ENCODE results near the gene CNOT11. TPM values are rescaled to one million over a fixed set of nuclear protein-coding genes. Genes with fewer than 3 reads are reported as not detected.

The CNOT11 gene
- total RNA-seq, 1 donor from 2014 or later: 74.7 TPM

- DNase-seq (ENCODE audit: low spot score): no peak
- Mint-ChIP-seq H3K4me3 (no peak overlapping the region), H3K4me1 (ENCODE audit: low read depth) (peaks cover 59% of the 10 kb centered on the region), H3K9me3 (no peaks in the 10 kb centered on the region), H3K27me3 (ENCODE audit: insufficient read depth) (no peaks in the 10 kb centered on the region), H3K36me3 (ENCODE audit: low read depth) (peaks cover 56% of the 10 kb centered on the region), H3K27ac (peak overlapping the region; percentile 3)
- intact Hi-C loops (cut with micrococcal nuclease): no loop called here
These were observed 18.1 kb downstream of the CNOT11 start for GRCh38 chr2:101270700-101271259.

GRCh38 chr2:101272045-101272784, 19.5 kb downstream of the CNOT11 start:
- Mint-ChIP-seq H3K4me3 (peak overlapping the region; percentile 59), H3K27me3 (ENCODE audit: insufficient read depth) (no peaks in the 10 kb centered on the region), H3K9me3 (no peaks in the 10 kb centered on the region), H3K27ac (peak overlapping the region; percentile 81), H3K4me1 (ENCODE audit: low read depth) (peaks cover 48% of the 10 kb centered on the region), H3K36me3 (ENCODE audit: low read depth) (peaks cover 53% of the 10 kb centered on the region)
- no peak for DNase-seq (ENCODE audit: low spot score)
- intact Hi-C loops (cut with micrococcal nuclease): loop anchor here (1.0 kb wide), 5 partner anchors 20 to 986 kb away; partner anchors contain the start of gene CNOT11

DNA sequence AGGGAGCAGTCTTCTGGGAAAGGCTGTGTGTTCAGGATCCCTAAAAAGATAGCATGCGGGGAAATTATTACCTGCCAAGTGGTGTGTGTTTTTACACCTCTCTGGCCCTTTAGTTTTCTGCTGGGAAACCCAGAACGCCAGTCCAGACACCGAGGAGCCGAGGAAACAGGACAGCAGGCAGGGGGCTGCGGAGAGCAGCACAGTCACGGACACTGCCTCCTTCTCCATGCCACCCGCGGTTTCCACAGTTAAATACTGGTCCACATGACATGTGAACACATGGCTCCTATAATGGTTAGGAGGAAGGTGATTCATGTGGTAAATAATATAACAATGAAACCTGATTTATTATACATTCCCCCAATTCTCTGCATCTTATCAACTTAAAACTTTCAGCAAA, 20.4 kb downstream of the CNOT11 start:
- H3K27ac Mint-ChIP-seq: peak overlapping the region; percentile 81
- peak overlapping the region; percentile 59 for H3K4me3 Mint-ChIP-seq
- intact Hi-C loops (cut with micrococcal nuclease): no loop called here
- no peaks in the 10 kb centered on the region for H3K9me3 Mint-ChIP-seq
- H3K27me3 Mint-ChIP-seq (ENCODE audit: insufficient read depth): no peaks in the 10 kb centered on the region
- H3K36me3 Mint-ChIP-seq (ENCODE audit: low read depth): peaks cover 52% of the 10 kb centered on the region
- peaks cover 39% of the 10 kb centered on the region for H3K4me1 Mint-ChIP-seq (ENCODE audit: low read depth)
- DNase-seq (ENCODE audit: low spot score): no peak

- no peak overlapping the region for H3K4me3 Mint-ChIP-seq
- intact Hi-C loops (cut with micrococcal nuclease): no loop called here
- H3K27me3 Mint-ChIP-seq (ENCODE audit: insufficient read depth): no peaks in the 10 kb centered on the region
- H3K36me3 Mint-ChIP-seq (ENCODE audit: low read depth): peaks cover 52% of the 10 kb centered on the region
- peaks cover 36% of the 10 kb centered on the region for H3K4me1 Mint-ChIP-seq (ENCODE audit: low read depth)
- no peak overlapping the region for H3K27ac Mint-ChIP-seq
- no peak for DNase-seq (ENCODE audit: low spot score)
- no peaks in the 10 kb centered on the region for H3K9me3 Mint-ChIP-seq
These were observed 21.5 kb downstream of the CNOT11 start for GRCh38 chr2:101274142-101274541.

DNA sequence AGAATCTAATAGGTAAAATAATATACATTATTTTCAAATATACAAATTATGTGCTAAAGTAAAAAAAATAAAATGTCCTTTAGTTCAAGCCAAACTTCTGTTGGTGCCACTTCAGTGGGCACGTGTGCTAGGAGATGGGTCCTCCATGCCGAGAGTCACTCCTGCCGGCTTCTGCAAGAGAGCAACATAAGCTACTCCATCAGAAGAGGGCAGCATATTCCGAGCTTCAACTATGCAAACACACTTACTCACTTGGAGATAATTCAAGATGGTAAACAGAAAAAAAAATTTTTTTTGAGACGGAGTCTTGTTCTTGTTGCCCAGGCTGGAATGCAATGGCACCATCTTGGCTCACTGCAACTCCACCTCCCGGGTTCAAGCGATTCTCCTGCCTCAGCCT, 24.4 kb downstream of the CNOT11 start:
- no peaks in the 10 kb centered on the region for H3K9me3 Mint-ChIP-seq
- peaks cover 28% of the 10 kb centered on the region for H3K4me1 Mint-ChIP-seq (ENCODE audit: low read depth)
- H3K4me3 Mint-ChIP-seq: no peak overlapping the region
- intact Hi-C loops (cut with micrococcal nuclease): no loop called here
- H3K36me3 Mint-ChIP-seq (ENCODE audit: low read depth): peaks cover 58% of the 10 kb centered on the region
- DNase-seq (ENCODE audit: low spot score): no peak
- no peaks in the 10 kb centered on the region for H3K27me3 Mint-ChIP-seq (ENCODE audit: insufficient read depth)
- H3K27ac Mint-ChIP-seq: no peak overlapping the region

DNA sequence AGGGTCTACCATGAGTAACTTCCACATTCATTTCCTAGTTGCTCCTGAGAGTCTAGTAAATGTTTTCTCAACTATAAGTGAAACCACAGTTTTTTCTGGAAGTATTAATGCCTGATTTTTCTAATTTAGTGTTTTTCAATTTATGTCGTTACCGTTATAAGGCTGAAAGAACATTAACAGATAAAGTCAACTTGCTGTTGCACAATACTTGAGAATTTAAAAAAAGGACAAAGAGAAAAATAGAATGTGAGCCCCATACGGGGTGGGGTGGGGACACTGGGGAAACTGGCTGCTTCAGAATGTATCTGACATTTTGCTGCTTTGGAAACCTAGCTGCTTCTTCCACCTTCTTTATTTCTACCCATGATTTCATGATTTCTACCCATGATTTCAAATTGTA, 26.2 kb downstream of the CNOT11 start:
- Mint-ChIP-seq H3K9me3 (no peaks in the 10 kb centered on the region), H3K4me1 (ENCODE audit: low read depth) (peaks cover 23% of the 10 kb centered on the region), H3K4me3 (no peak overlapping the region), H3K27ac (no peak overlapping the region), H3K36me3 (ENCODE audit: low read depth) (peaks cover 56% of the 10 kb centered on the region), H3K27me3 (ENCODE audit: insufficient read depth) (peaks cover 1% of the 10 kb centered on the region)
- intact Hi-C loops (cut with micrococcal nuclease): no loop called here
- no peak for DNase-seq (ENCODE audit: low spot score)

DNA sequence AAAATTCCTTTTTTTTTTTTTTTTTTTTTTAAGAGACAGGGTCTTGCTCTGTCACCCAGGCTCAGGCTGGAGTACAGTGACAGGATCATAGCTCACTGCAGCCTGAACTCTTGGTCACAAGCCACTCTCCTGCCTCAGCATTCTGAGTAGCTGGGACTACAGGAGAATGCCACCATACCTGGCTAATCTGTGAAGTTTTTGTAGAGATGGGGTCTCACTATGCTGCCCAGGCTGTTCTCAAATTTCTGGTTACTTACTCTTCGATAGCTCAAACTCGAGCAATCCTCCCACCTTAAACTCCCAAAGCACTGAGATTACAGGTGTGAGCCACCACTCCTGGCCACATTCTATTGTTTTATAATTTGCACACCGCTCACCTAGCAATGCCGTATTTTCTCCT, 28.8 kb downstream of the CNOT11 start:
- H3K4me1 Mint-ChIP-seq (ENCODE audit: low read depth): peaks cover 19% of the 10 kb centered on the region
- peaks cover 66% of the 10 kb centered on the region for H3K36me3 Mint-ChIP-seq (ENCODE audit: low read depth)
- no peak overlapping the region for H3K27ac Mint-ChIP-seq
- intact Hi-C loops (cut with micrococcal nuclease): no loop called here
- no peak overlapping the region for H3K4me3 Mint-ChIP-seq
- H3K27me3 Mint-ChIP-seq (ENCODE audit: insufficient read depth): peaks cover 1% of the 10 kb centered on the region
- DNase-seq (ENCODE audit: low spot score): no peak
- no peaks in the 10 kb centered on the region for H3K9me3 Mint-ChIP-seq

GRCh38 chr2:101282980-101283379, 30.3 kb downstream of the CNOT11 start:
- DNase-seq (ENCODE audit: low spot score): no peak
- peaks cover 1% of the 10 kb centered on the region for H3K27me3 Mint-ChIP-seq (ENCODE audit: insufficient read depth)
- peaks cover 19% of the 10 kb centered on the region for H3K4me1 Mint-ChIP-seq (ENCODE audit: low read depth)
- intact Hi-C loops (cut with micrococcal nuclease): no loop called here
- H3K36me3 Mint-ChIP-seq (ENCODE audit: low read depth): peaks cover 63% of the 10 kb centered on the region
- H3K9me3 Mint-ChIP-seq: no peaks in the 10 kb centered on the region
- peak overlapping the region; percentile 20 for H3K27ac Mint-ChIP-seq
- no peak overlapping the region for H3K4me3 Mint-ChIP-seq

DNA sequence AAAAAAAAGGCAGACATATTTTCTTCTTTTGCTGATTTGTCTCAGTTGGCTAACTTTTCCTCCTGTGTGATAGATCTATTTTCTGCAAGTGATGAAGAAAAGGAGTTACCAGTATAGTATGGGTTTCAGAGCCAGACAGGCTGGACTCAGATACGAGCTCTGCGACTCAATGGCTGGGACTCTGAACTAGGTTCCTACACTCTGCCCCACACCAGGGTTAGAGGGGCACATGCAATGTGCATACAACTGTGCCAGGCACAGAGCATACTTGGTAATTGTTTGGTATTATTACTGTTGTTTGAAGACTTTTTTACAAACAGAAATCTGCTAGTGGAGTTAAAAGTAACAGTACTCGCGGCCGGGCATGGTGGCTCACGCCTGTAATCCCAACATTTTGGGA, 34.0 kb downstream of the CNOT11 start:
- H3K27me3 Mint-ChIP-seq (ENCODE audit: insufficient read depth): peaks cover 1% of the 10 kb centered on the region
- H3K4me3 Mint-ChIP-seq: no peak overlapping the region
- no peak for DNase-seq (ENCODE audit: low spot score)
- peaks cover 10% of the 10 kb centered on the region for H3K4me1 Mint-ChIP-seq (ENCODE audit: low read depth)
- no peak overlapping the region for H3K27ac Mint-ChIP-seq
- intact Hi-C loops (cut with micrococcal nuclease): no loop called here
- peaks cover 42% of the 10 kb centered on the region for H3K36me3 Mint-ChIP-seq (ENCODE audit: low read depth)
- H3K9me3 Mint-ChIP-seq: no peaks in the 10 kb centered on the region

- Mint-ChIP-seq H3K27ac (no peak overlapping the region), H3K27me3 (ENCODE audit: insufficient read depth) (peaks cover 1% of the 10 kb centered on the region), H3K4me3 (no peak overlapping the region), H3K9me3 (no peaks in the 10 kb centered on the region), H3K4me1 (ENCODE audit: low read depth) (peaks cover 10% of the 10 kb centered on the region), H3K36me3 (ENCODE audit: low read depth) (peaks cover 37% of the 10 kb centered on the region)
- intact Hi-C loops (cut with micrococcal nuclease): no loop called here
- no peak for DNase-seq (ENCODE audit: low spot score)
These were observed 34.6 kb downstream of the CNOT11 start for GRCh38 chr2:101287303-101287702.

DNA sequence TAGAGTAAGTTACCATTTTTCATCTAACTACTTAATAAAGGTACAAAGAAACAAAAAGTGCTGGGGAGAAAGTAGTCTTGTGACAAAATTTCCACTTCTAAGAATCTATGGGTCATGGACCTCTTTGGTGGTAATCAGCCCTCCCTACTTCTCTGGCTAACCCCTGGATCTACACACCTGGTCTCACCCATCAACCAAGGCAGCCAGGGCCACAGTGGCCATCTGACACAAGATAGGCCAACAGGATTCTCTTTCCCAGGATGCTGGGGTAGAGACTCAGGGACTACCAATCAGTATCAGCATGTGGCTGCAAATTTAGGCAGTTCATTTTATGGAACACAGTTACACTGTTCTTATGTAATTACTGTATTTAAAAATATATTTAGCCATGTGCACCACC, 38.0 kb downstream of the CNOT11 start:
- no peaks in the 10 kb centered on the region for H3K9me3 Mint-ChIP-seq
- DNase-seq (ENCODE audit: low spot score): no peak
- no peak overlapping the region for H3K4me3 Mint-ChIP-seq
- no peaks in the 10 kb centered on the region for H3K27me3 Mint-ChIP-seq (ENCODE audit: insufficient read depth)
- H3K36me3 Mint-ChIP-seq (ENCODE audit: low read depth): peaks cover 33% of the 10 kb centered on the region
- H3K4me1 Mint-ChIP-seq (ENCODE audit: low read depth): peaks cover under 1% of the 10 kb centered on the region
- no peak overlapping the region for H3K27ac Mint-ChIP-seq
- intact Hi-C loops (cut with micrococcal nuclease): loop anchor here (2.0 kb wide), 1 partner anchor 14 kb away; no protein-coding TSS in a partner anchor

DNA sequence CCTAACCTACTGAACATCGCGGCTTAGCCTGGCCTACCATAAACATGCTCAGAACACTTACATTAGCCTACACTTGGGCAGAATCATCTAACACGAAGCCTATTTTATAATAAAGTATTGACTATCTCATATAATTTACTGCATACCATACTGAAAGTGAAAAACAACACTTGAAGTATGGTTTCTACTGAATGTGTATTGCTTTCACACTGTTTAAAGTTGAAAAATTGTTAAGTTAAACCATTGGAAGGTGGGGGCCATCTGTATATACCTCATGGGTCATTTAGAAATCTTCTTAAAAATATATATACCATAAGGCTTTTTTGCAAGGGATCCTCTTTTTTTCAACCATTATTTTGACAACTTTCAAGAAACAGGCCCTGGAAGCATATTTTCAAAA, 39.3 kb downstream of the CNOT11 start:
- H3K27ac Mint-ChIP-seq: no peak overlapping the region
- DNase-seq (ENCODE audit: low spot score): no peak
- peaks cover 27% of the 10 kb centered on the region for H3K36me3 Mint-ChIP-seq (ENCODE audit: low read depth)
- peaks cover 6% of the 10 kb centered on the region for H3K4me1 Mint-ChIP-seq (ENCODE audit: low read depth)
- intact Hi-C loops (cut with micrococcal nuclease): loop anchor here (2.0 kb wide), 1 partner anchor 13 kb away; no protein-coding TSS in a partner anchor
- H3K4me3 Mint-ChIP-seq: no peak overlapping the region
- no peaks in the 10 kb centered on the region for H3K27me3 Mint-ChIP-seq (ENCODE audit: insufficient read depth)
- no peaks in the 10 kb centered on the region for H3K9me3 Mint-ChIP-seq

- intact Hi-C loops (cut with micrococcal nuclease): no loop called here
- H3K36me3 Mint-ChIP-seq (ENCODE audit: low read depth): peaks cover 28% of the 10 kb centered on the region
- no peaks in the 10 kb centered on the region for H3K27me3 Mint-ChIP-seq (ENCODE audit: insufficient read depth)
These were observed 40.9 kb downstream of the CNOT11 start for GRCh38 chr2:101293544-101293943.

More at GRCh38 chr2:101293544-101293943, 40.9 kb downstream of the CNOT11 start:
- DNase-seq (ENCODE audit: low spot score): no peak
- H3K27ac Mint-ChIP-seq: no peak overlapping the region
- H3K4me1 Mint-ChIP-seq (ENCODE audit: low read depth): peaks cover 15% of the 10 kb centered on the region
- no peaks in the 10 kb centered on the region for H3K9me3 Mint-ChIP-seq
- no peak overlapping the region for H3K4me3 Mint-ChIP-seq
